ENCODE results near the gene UBE2M.
"Not testable (repeated sequence)": the region's sequence is repeated elsewhere in the genome, so short reads cannot be mapped to it uniquely, and the experiment has no call there.

Gene UBE2M

GRCh38 chr19:58511353-58512208, 46.8 kb downstream of the UBE2M start, which contains the start of gene SLC27A5:
TSS of gene SLC27A5 (minus strand) at chr19:58511992. CDS start at chr19:58511955, 37 bp downstream.
- no peak for DNase-seq (ENCODE audit: low spot score)

GRCh38 chr19:58510084-58510862, 48.1 kb downstream of the UBE2M start:
- DNase-seq (ENCODE audit: low spot score), result no peak

GRCh38 chr19:58509731-58510083, 48.7 kb downstream of the UBE2M start:
- DNase-seq (ENCODE audit: low spot score), result no peak

GRCh38 chr19:58507602-58508223, 50.7 kb downstream of the UBE2M start:
- DNase-seq (ENCODE audit: low spot score), result not testable (repeated sequence)
